Measurements from ENCODE around the gene APOL6.

- no peak for TF ChIP-seq EP300 (IDR thresholded peaks at IDR 0.05; ENCODE audit: low read depth)
- no peak for TF ChIP-seq CTCF (IDR thresholded peaks at IDR 0.05)
These were observed 15.3 kb upstream of the APOL6 start for GRCh38 chr22:35632935-35633334.
